Vagina (tissue), 2 donors: Measurements from ENCODE around the gene MIOX. TPM values are rescaled to one million over a fixed set of nuclear protein-coding genes. Genes with fewer than 3 reads are reported as not detected.

Source experiments
- DNase-seq, 2 donors: peaks; one replicate each; pipeline ENCODE4 v3.0.0-alpha.2; 2017; ENCODE audit errors: extremely low spot score in 2 of 2
- H3K27ac ChIP-seq: fragments of 200-600 bp; sonication (generic); one replicate; pipeline ENCODE4 v1.5.1; 2019
- H3K27me3 ChIP-seq: fragments of 200-600 bp; sonication (generic); one replicate; pipeline ENCODE4 v1.5.1; 2019
- H3K36me3 ChIP-seq, 2 donors: fragments of 200-600 bp; sonication (generic); one replicate each; pipeline ENCODE4 v1.5.1; 2017 to 2019
- H3K4me1 ChIP-seq: fragments of 200-600 bp; sonication (generic); one replicate; pipeline ENCODE4 v1.5.1; 2019
- H3K4me3 ChIP-seq, 2 donors: fragments of 200-600 bp; sonication (generic); 1 replicate in 1 of 2; 2 replicates in 1 of 2; pipeline ENCODE4 v1.5.1; 2016 to 2019
- H3K9me3 ChIP-seq: fragments of 200-600 bp; sonication (generic); one replicate; pipeline ENCODE4 v1.5.1; 2019
- POLR2A ChIP-seq, 2 donors: fragments of 450-650 bp; IDR thresholded peaks; one replicate each; pipeline ENCODE4 v1.6.1; 2017; ENCODE audit warnings: antibody characterized with exemption in 2 of 2, mild to moderate bottlenecking in 2 of 2, moderate library complexity in 2 of 2
- POLR2AphosphoS5 ChIP-seq, 2 donors: sonication (generic); formaldehyde crosslinking; IDR thresholded peaks; one replicate each; pipeline ENCODE4 v1.9.0; 2017; ENCODE audit warnings: antibody characterized with exemption in 2 of 2, mild to moderate bottlenecking in 2 of 2, low read depth in 1 of 2; ENCODE audit not compliant: insufficient read depth in 1 of 2
- intact Hi-C: fragments of 100-400 bp; cut with DNase I; formaldehyde crosslinking; loops from one replicate; pipeline ENCODE4 v1.15.1; 2023
- total RNA-seq: library from RNA; depleted of rRNA; stranded (reverse); fragments of >200 nt; gene quantifications from one replicate; pipeline ENCODE4 v1.2.3, GENCODE V29; 2016
- TF ChIP-seq, protein P1 (sequence below), 3 experiments: fragments of 450-650 bp in 2 of 3; fragments of 200-600 bp in 1 of 3; sonication (generic) in 1 of 3; IDR thresholded peaks; one replicate each; pipeline ENCODE4 v1.5.1; 2017 to 2019; ENCODE audit warnings: antibody characterized with exemption in 3 of 3, mild to moderate bottlenecking in 2 of 3, moderate library complexity in 2 of 3

Gene MIOX
- total RNA-seq, 1 donor from 2014 or later: not detected

DNA sequence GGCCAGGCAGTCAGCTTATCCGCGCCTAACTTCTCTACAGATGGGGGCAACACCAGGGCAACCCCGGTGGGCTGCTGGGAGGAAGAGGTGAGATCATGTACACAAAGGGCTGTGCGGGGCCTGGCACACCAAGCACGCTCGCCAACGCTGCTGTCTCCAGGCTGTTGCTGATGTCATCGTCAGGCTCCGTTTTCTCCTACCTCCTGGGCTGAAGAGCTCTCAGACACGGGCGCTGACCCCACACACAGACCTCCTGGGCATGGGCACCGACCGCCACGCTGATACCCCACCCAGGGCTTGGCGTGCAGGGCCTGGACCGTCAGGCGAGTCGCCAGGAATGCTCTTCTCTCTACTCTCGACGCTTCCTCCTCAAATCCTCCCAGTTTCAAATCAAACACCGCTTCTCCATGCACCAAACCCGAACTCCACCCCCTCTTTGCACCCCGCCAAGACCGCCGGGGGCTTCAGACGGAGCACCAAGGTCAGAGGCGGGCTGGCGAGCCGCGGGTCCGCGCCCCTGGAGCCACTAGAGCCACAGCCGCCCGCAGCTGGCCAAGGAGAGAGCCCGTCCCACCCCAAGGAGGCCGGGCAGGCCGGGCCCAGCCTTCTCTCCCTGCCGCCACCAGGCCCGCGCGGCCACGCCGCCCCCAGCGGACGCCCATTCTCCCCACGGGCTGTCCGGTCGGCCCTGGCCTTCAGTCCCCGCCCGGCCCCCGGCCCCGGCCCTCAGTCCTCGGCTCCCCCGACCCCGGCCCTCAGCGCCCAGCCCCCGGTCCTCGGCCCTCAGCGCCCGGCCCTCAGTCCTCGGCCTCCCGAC, 12.6 kb upstream of the MIOX start:
- TF ChIP-seq, protein P1, sequence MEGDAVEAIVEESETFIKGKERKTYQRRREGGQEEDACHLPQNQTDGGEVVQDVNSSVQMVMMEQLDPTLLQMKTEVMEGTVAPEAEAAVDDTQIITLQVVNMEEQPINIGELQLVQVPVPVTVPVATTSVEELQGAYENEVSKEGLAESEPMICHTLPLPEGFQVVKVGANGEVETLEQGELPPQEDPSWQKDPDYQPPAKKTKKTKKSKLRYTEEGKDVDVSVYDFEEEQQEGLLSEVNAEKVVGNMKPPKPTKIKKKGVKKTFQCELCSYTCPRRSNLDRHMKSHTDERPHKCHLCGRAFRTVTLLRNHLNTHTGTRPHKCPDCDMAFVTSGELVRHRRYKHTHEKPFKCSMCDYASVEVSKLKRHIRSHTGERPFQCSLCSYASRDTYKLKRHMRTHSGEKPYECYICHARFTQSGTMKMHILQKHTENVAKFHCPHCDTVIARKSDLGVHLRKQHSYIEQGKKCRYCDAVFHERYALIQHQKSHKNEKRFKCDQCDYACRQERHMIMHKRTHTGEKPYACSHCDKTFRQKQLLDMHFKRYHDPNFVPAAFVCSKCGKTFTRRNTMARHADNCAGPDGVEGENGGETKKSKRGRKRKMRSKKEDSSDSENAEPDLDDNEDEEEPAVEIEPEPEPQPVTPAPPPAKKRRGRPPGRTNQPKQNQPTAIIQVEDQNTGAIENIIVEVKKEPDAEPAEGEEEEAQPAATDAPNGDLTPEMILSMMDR (IDR thresholded peaks at IDR 0.05): no peak
- TF ChIP-seq POLR2AphosphoS5 (IDR thresholded peaks at IDR 0.05; ENCODE audit: insufficient read depth in 1 of 2, low read depth in 1 of 2): peak in 1 of 2 donors; percentile 12
- Histone ChIP-seq H3K4me3 (peak overlapping the region; percentile 89 to 98), H3K27ac (peak overlapping the region; percentile 81), H3K36me3 (no peaks in the 10 kb centered on the region), H3K27me3 (no peaks in the 10 kb centered on the region), H3K4me1 (peaks cover 60% of the 10 kb centered on the region), H3K9me3 (no peaks in the 10 kb centered on the region)
- intact Hi-C loops: no loop called here
- DNase-seq: no peak

DNA sequence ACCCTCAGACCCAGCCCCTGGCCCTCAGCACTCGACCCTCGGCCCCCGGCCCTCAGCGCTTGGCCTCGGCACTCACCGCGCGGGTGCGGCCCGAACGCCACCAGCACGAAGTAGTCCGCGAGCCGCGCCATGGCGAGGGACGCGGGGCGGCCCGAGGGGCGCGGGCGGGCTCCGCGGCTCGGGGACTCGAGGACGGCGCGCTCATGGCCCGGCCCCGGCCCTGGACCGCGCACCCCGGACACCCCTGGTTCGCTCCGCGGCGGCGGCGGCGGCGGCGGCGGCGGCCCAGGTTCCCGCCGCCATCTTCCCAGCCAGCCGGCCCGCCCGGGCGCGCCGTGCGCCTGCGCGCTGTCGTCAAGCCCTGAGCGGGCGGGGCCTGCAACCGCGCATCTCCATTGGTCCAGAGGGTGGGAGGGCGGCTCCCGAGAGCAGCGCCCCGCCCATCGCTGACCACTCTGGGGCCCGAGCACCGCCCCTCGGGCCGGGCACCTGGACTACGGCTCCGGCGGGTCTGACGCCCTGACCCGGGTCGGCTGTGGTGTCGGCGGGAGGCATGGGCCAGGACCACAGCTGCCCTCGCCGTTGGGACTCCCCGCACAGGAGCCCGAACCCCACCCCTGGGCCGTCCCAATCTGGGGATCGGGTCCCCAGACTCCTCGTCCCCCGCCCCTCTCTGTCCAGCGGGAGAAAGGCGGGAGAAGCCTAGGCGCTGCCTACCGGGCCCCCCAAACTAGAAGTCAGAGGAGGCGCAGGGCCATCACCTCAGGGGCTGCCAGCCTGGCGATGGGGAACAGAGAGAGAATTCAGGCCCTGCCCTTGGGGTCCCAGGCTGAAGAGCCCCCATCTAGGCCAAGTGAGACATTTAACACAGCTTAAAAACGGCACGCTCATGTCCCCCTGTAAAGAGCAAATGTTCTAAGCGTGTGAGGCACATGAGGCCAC, 11.7 kb upstream of the MIOX start, which contains the start of gene SBF1:
Gene SBF1, minus strand, starts transcription at position 326 of the 942 bp plus-strand sequence. Its CDS starts 195 bp downstream, at position 131.
- Histone ChIP-seq H3K4me3 (peak within 1 kb of the TSS; percentile 89 to 98), H3K27ac (peak within 1 kb of the TSS; percentile 84), H3K4me1 (peaks cover 51% of the 10 kb centered on the region), H3K36me3 (no peaks in the 10 kb centered on the region), H3K27me3 (no peaks in the 10 kb centered on the region), H3K9me3 (no peaks in the 10 kb centered on the region)
- peak in 1 of 2 donors; percentile 66 for TF ChIP-seq POLR2AphosphoS5 (IDR thresholded peaks at IDR 0.05; ENCODE audit: insufficient read depth in 1 of 2, low read depth in 1 of 2)
- TF ChIP-seq, protein P1 (IDR thresholded peaks at IDR 0.05): no peak
- peak in 1 of 2 donors; percentile 73 for TF ChIP-seq POLR2A (IDR thresholded peaks at IDR 0.05)
- intact Hi-C loops: no loop called here
- no peak for DNase-seq

DNA sequence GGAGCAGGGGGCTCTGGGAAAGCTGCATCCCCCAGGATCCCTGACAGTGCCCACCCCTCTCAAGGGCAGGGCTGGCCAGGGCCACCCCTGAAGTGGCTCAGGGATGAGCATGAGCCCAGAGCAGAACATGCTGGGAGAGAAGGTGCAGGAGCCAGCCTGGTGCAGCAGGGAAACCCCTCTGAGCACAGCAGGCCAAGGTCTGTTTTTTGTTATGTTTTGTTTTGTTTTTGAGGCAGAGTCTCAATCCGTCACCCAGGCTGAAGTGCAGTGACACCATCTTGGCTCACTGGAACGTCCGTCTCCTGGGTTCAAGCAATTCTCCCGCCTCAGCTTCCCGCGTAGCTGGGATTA, 11.0 kb upstream of the MIOX start:
- no peak for DNase-seq
- Histone ChIP-seq H3K27ac (peak overlapping the region; percentile 84), H3K4me1 (peaks cover 45% of the 10 kb centered on the region), H3K27me3 (no peaks in the 10 kb centered on the region), H3K9me3 (no peaks in the 10 kb centered on the region), H3K36me3 (no peaks in the 10 kb centered on the region), H3K4me3 (peak overlapping the region; percentile 89 to 98)
- intact Hi-C loops: no loop called here
- TF ChIP-seq, protein P1 (IDR thresholded peaks at IDR 0.05): no peak
- no peak for TF ChIP-seq POLR2AphosphoS5 (IDR thresholded peaks at IDR 0.05; ENCODE audit: insufficient read depth in 1 of 2, low read depth in 1 of 2)
- TF ChIP-seq POLR2A (IDR thresholded peaks at IDR 0.05): no peak

DNA sequence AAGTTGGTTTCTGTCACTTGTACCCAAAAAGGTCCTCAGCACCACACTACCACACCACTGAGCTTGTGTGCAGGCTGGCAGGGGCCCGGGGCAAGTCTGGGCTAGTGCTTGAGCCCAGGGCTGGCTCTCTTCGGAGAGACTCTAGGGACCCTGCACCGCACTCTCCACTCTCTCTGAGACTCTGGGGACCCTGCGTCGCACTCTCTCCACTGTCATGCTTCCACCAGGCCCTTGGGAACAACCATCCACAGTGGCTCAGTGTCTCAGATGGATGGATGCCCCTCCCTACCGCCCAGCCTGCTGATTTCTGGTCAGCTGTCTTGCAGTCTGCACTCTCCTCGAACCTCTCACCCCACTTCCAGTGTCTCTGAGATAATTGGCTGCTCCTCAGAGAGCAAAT, 9.8 kb upstream of the MIOX start:
- H3K27ac ChIP-seq: no peak overlapping the region
- H3K36me3 ChIP-seq: no peaks in the 10 kb centered on the region
- H3K4me1 ChIP-seq: peaks cover 42% of the 10 kb centered on the region
- no peaks in the 10 kb centered on the region for H3K9me3 ChIP-seq
- TF ChIP-seq POLR2A (IDR thresholded peaks at IDR 0.05) (no peak), POLR2AphosphoS5 (IDR thresholded peaks at IDR 0.05; ENCODE audit: insufficient read depth in 1 of 2, low read depth in 1 of 2) (no peak)
- TF ChIP-seq, protein P1 (IDR thresholded peaks at IDR 0.05): no peak
- no peak for DNase-seq
- intact Hi-C loops: no loop called here
- no peak overlapping the region for H3K4me3 ChIP-seq
- peaks cover 8% of the 10 kb centered on the region for H3K27me3 ChIP-seq
